Spleen (tissue), 11 donors: ENCODE results near the gene TCEAL9. TPM values are rescaled to one million over a fixed set of nuclear protein-coding genes. Genes with fewer than 3 reads are reported as not detected.
"Not testable (repeated sequence)": the region's sequence is repeated elsewhere in the genome, so short reads cannot be mapped to it uniquely, and the experiment has no call there.

ENCODE experiments used
- DNase-seq: peaks from one replicate; pipeline ENCODE4 v3.0.0-alpha.2; 2020
- H3K27ac ChIP-seq, 8 donors: fragments of 200-600 bp; sonication (generic) in 7 of 8; 1 replicate in 4 of 8; 2 replicates in 4 of 8; pipeline versions ENCODE4 v1.5.0 to v1.8.0; 2016 to 2021; ENCODE audit warnings: inconsistent platforms in 4 of 8, mild to moderate bottlenecking in 4 of 8, moderate library complexity in 1 of 8
- H3K27me3 ChIP-seq, 7 donors: fragments of 200-600 bp; sonication (generic) in 6 of 7; replicated peaks in 1 of 7; 1 replicate in 4 of 7; 2 replicates in 3 of 7; pipeline versions ENCODE4 v1.5.0 to v1.8.0; 2016 to 2021; ENCODE audit warnings: inconsistent platforms in 3 of 7, mild to moderate bottlenecking in 1 of 7
- H3K36me3 ChIP-seq, 6 donors: fragments of 200-600 bp; sonication (generic) in 5 of 6; 1 replicate in 4 of 6; 2 replicates in 2 of 6; pipeline versions ENCODE4 v1.5.0 to v1.8.0; 2016 to 2021; ENCODE audit warnings: inconsistent platforms in 2 of 6
- H3K4me1 ChIP-seq, 6 donors: fragments of 200-600 bp; sonication (generic) in 5 of 6; 1 replicate in 3 of 6; 2 replicates in 3 of 6; pipeline versions ENCODE4 v1.5.0 to v1.8.0; 2016 to 2021; ENCODE audit warnings: inconsistent platforms in 3 of 6
- H3K4me3 ChIP-seq, 8 donors: fragments of 200-600 bp; sonication (generic) in 7 of 8; 1 replicate in 4 of 8; 2 replicates in 4 of 8; pipeline versions ENCODE4 v1.5.0 to v1.8.0; 2016 to 2021; ENCODE audit warnings: inconsistent platforms in 4 of 8, mild to moderate bottlenecking in 4 of 8, moderate library complexity in 2 of 8
- H3K9me3 ChIP-seq, 8 donors: fragments of 200-600 bp; sonication (generic) in 7 of 8; 1 replicate in 4 of 8; 2 replicates in 4 of 8; pipeline versions ENCODE4 v1.5.0 to v1.8.0; 2016 to 2021; ENCODE audit warnings: inconsistent platforms in 4 of 8
- CTCF ChIP-seq, 11 experiments: fragments of 200-600 bp in 7 of 11; fragments of 450-650 bp in 4 of 11; sonication (generic) in 4 of 11; IDR thresholded peaks in 8 of 11; conservative IDR thresholded peaks in 3 of 11; 1 replicate in 7 of 11; 2 replicates in 4 of 11; pipeline versions ENCODE4 v1.4.0 to v1.8.0; 2016 to 2021; ENCODE audit warnings: antibody characterized with exemption in 11 of 11, inconsistent platforms in 4 of 11, mild to moderate bottlenecking in 1 of 11
- POLR2A ChIP-seq, 3 donors: fragments of 450-650 bp; IDR thresholded peaks; one replicate each; pipeline ENCODE4 v1.5.1; 2017; ENCODE audit warnings: antibody characterized with exemption in 3 of 3, mild to moderate bottlenecking in 1 of 3
- POLR2AphosphoS5 ChIP-seq, 3 donors: sonication (generic); formaldehyde crosslinking; IDR thresholded peaks; one replicate each; pipeline ENCODE4 v1.5.1; 2017; ENCODE audit warnings: antibody characterized with exemption in 3 of 3
- WGBS, 5 donors: extraction: QIAGEN DNeasy Blood & Tissue Kit in 3 of 5; methylation state at CpG; one replicate each; pipeline versions ENCODE4 v1.1.5 to v1.1.7; 2013 to 2018; 5-methylcytosine and 5-hydroxymethylcytosine counted together
- intact Hi-C: fragments of 100-400 bp; cut with DNase I; formaldehyde crosslinking; loops from one replicate; pipeline ENCODE4 v1.15.0; 2023; ENCODE audit warnings: low total_unique reads
- polyA plus RNA-seq, 3 donors: library from polyadenylated mRNA; stranded (reverse); fragments of 200-250 nt; gene quantifications; one replicate each; pipeline ENCODE4 v1.2.1, GENCODE V29; 2013
- total RNA-seq, 7 donors: library from RNA; depleted of rRNA in 3 of 7; stranded (reverse); fragments of >200 nt in 3 of 7; fragmentation: NEBNext Ultra II Directional in 4 of 7; extraction: Animal tissue kit (Norgen Biotek cat#: 25700) in 4 of 7; gene quantifications; one replicate each; pipeline versions ENCODE4 v1.1.0 to v1.2.1, GENCODE V29; 2016 to 2021
- donor health status: healthy with polysubstance abuse.
- donor health status: DM: no; HTN: no; CAD: no; lungs with moderate emphysema.
- donor health status: DM: no; HTN: no; CAD: no.
- donor health status: Bipolar disorder and iron deficiency.
- donor health status: healthy.
- donor health status: DM: no; HTN: no; CAD: no.
- donor health status: DM: yes; HTN: yes; CAD: no.

Gene TCEAL9
- total and polyA plus RNA-seq, 10 donors: 27.4 to 72.0 (median 43.5) TPM

- H3K4me1 ChIP-seq: no peaks in the 10 kb centered on the region
- TF ChIP-seq CTCF (IDR thresholded peaks at IDR 0.05 in 8 of 11, conservative IDR thresholded peaks at IDR 0.05 in 3 of 11): no peak
- TF ChIP-seq POLR2AphosphoS5 (IDR thresholded peaks at IDR 0.05): no peak
- no peak for TF ChIP-seq POLR2A (IDR thresholded peaks at IDR 0.05)
- intact Hi-C loops: no loop called here
- peak overlapping the region in 3 of 8 donors; percentile 34 to 72 (median 58) for H3K4me3 ChIP-seq
- H3K36me3 ChIP-seq: no peaks in the 10 kb centered on the region
- WGBS, 5 donors: 88 to 97% (median 93%) methylated on average over 2 of the region's 2 CpGs
- H3K9me3 ChIP-seq: no peaks in the 10 kb centered on the region
- H3K27me3 ChIP-seq: peaks cover 0 to 18% (median 0%) of the 10 kb centered on the region in 7 donors
- DNase-seq: no peak
- H3K27ac ChIP-seq: peak overlapping the region in 1 of 8 donors; percentile 89
These were observed 1.6 kb downstream of the TCEAL9 start for GRCh38 chrX:103357871-103358270.

- WGBS, 5 donors: 83 to 90% (median 87%) methylated on average over 3 of the region's 3 CpGs
- DNase-seq, H3K4me1 ChIP-seq, intact Hi-C loops, H3K9me3 ChIP-seq, H3K36me3 ChIP-seq, H3K4me3 ChIP-seq: not testable (repeated sequence)
- H3K27me3 ChIP-seq: peaks cover 0 to 18% (median 0%) of the 10 kb centered on the region in 7 donors
- peak overlapping the region in 1 of 8 donors; percentile 0 for H3K27ac ChIP-seq
These were observed 3.3 kb downstream of the TCEAL9 start for GRCh38 chrX:103359605-103360004.

- H3K27ac ChIP-seq: peak overlapping the region in 1 of 8 donors; percentile 0
- peaks cover 0 to 18% (median 0%) of the 10 kb centered on the region in 7 donors for H3K27me3 ChIP-seq
- DNase-seq: no peak
- H3K9me3 ChIP-seq: no peaks in the 10 kb centered on the region
- H3K36me3 ChIP-seq: no peaks in the 10 kb centered on the region
- no peak for TF ChIP-seq CTCF (IDR thresholded peaks at IDR 0.05 in 8 of 11, conservative IDR thresholded peaks at IDR 0.05 in 3 of 11)
- TF ChIP-seq POLR2A (IDR thresholded peaks at IDR 0.05): no peak
- peak in 1 of 3 donors; percentile 65 for TF ChIP-seq POLR2AphosphoS5 (IDR thresholded peaks at IDR 0.05)
- intact Hi-C loops: no loop called here
- no peak overlapping the region for H3K4me3 ChIP-seq
- no peaks in the 10 kb centered on the region for H3K4me1 ChIP-seq
- 45 to 75% (median 63%) methylated on average over 2 of the region's 2 CpGs for WGBS, 5 donors
These were observed 3.8 kb downstream of the TCEAL9 start for GRCh38 chrX:103360092-103360491.

- H3K27me3 ChIP-seq: peaks cover 0 to 11% (median 0%) of the 10 kb centered on the region in 7 donors
- H3K4me3 ChIP-seq: no peak overlapping the region
- no peaks in the 10 kb centered on the region for H3K9me3 ChIP-seq
- H3K36me3 ChIP-seq: no peaks in the 10 kb centered on the region
- WGBS, 5 donors: 32 to 100% (median 58%) methylated on average over 1 to 2 of the region's 2 CpGs
- H3K4me1 ChIP-seq: no peaks in the 10 kb centered on the region
- no peak for DNase-seq
- intact Hi-C loops: no loop called here
- H3K27ac ChIP-seq: peak overlapping the region in 1 of 8 donors; percentile 0
- TF ChIP-seq POLR2A (IDR thresholded peaks at IDR 0.05): no peak
- TF ChIP-seq POLR2AphosphoS5 (IDR thresholded peaks at IDR 0.05): no peak
- no peak for TF ChIP-seq CTCF (IDR thresholded peaks at IDR 0.05 in 8 of 11, conservative IDR thresholded peaks at IDR 0.05 in 3 of 11)
These were observed 4.6 kb downstream of the TCEAL9 start for GRCh38 chrX:103360916-103361315.

- H3K9me3 ChIP-seq: no peaks in the 10 kb centered on the region
- no peaks in the 10 kb centered on the region for H3K36me3 ChIP-seq
- intact Hi-C loops: no loop called here
- TF ChIP-seq POLR2AphosphoS5 (IDR thresholded peaks at IDR 0.05) (no peak), POLR2A (IDR thresholded peaks at IDR 0.05) (no peak), CTCF (IDR thresholded peaks at IDR 0.05 in 8 of 11, conservative IDR thresholded peaks at IDR 0.05 in 3 of 11) (no peak)
- 27 to 78% (median 34%) methylated on average over 1 of the region's 1 CpG for WGBS, 5 donors
- H3K4me1 ChIP-seq: no peaks in the 10 kb centered on the region
- H3K4me3 ChIP-seq: no peak overlapping the region
- H3K27ac ChIP-seq: no peak overlapping the region
- DNase-seq: no peak
- H3K27me3 ChIP-seq: peaks cover 0 to 2% (median 0%) of the 10 kb centered on the region in 7 donors
These were observed 5.5 kb downstream of the TCEAL9 start for GRCh38 chrX:103361798-103362197.
